ENCODE results near the gene SDF2.
"Not testable (repeated sequence)": the region's sequence is repeated elsewhere in the genome, so short reads cannot be mapped to it uniquely, and the experiment has no call there.

SDF2 gene

DNA sequence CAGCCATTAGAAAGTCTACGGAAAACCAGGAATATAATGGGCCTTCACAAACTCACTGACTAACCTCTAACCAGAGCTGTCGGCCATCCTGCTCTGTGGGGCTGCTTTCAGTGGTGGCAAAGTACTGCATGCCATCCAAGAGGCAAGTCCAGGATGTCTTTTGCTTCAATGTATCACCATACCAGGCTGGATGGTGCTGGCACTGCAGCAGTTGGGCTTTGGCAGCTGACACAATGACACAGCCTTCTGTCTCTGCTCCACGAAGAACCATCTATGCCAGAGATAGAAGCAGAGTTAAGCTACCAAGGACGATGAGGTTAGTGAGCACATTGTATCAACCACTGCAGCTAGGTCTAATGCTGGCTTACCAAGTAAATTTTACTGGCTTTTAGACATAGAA lies 38.0 kb downstream of the SDF2 start:
- DNase-seq, result no peak

GRCh38 chr17:28622186-28622585 lies 39.5 kb downstream of the SDF2 start:
- DNase-seq, result no peak

GRCh38 chr17:28620010-28620409 lies 41.7 kb downstream of the SDF2 start:
- DNase-seq, result no peak

DNA sequence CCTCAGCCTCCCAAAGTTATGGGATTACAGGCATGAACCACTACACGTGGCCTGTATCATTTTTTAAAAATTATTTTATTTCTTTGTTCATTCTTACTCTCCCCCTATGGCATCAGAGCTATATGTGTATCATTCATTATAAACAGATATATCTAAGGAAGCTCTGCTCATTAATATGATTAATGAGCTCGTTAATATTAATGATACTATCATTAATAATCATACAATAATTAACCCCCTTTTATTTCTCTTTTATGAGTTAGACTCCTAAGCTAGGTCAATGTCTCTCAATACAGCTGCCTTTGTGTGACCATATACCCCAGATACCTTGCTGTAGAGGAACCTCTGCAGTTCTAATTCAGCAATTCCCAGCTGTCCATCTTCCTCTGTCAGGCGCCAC lies 43.2 kb downstream of the SDF2 start:
- DNase-seq, result no peak

GRCh38 chr17:28616281-28616680 lies 45.4 kb downstream of the SDF2 start:
- DNase-seq, result no peak

- DNase-seq, result no peak
Measured at GRCh38 chr17:28615260-28615940, 46.3 kb downstream of the SDF2 start.

DNA sequence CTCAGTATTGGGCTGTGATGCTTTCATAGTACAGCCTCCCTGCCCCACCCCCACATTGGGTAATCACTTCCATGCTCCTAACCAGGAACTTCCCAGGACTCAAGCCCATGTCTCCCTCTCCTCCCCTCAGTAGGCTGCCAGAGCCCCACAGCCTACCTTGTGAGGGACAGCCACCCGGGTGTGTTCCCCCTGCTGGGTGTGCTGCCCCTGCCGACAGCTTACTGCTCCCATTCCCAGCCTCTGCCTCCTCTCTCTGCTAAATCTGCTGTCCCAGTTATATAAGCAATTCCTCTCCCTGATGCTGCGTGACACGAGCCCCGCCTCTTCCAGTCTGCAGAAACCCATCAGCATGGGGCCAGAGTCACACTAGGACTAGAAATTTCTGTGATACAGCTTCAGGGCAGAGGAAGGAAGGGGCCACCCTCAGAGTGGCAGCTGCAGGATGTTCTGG lies 47.8 kb downstream of the SDF2 start, which contains the start of gene RSKR:
Gene RSKR (minus strand): TSS at position 255 of the 451 bp plus-strand sequence. CDS start 24 bp downstream, at position 231.
- DNase-seq, result no peak

DNA sequence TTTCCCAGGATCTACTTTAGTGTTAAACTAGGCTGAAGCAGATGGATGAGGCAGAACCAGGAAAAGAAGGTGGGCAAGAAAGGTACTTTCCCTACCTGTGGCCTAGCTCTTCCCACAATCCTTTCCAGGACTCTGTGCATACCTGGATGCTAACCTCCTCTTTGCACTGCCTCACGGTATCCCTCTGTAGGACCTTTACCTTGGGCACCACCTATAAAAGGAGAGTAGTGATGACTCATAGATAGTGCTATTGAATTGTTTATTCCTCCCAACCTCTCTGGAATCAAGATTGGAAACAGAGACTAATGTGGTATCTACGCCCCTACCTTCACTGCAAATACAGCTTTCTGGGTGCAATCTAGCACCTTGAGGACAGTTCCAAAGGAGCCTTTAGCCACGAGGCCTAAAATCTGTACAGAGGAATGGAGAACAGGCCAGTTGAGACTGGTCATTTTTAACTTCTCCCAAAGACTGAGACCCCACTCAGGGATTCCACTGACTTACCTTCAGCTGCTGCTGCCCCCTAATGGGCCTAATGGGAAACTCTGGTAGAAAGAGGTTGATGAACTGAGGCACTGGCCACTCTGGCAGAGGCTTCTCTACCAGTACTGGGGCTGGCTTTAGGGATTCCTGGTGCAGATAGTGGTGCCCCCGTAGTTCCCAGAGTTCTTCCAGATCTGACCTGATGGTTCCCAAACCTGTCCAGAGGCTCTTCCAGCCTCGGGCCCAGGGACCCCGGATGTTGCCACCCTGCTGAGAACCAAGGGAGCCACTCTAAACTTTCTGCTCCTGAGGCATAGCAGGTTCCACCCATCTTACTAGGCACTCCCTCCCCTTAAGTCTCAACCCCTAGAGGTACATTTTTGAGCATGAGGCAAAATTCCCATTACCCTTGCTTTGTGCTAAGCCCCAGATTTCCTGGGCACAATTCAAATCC lies 48.5 kb downstream of the SDF2 start:
- DNase-seq, result peak; percentile 45

GRCh38 chr17:28612531-28612930 lies 49.2 kb downstream of the SDF2 start:
- DNase-seq, result no peak

GRCh38 chr17:28610376-28610775 lies 51.3 kb downstream of the SDF2 start:
- no peak for DNase-seq

- not testable (repeated sequence) for DNase-seq
Measured at GRCh38 chr17:28604031-28604430, 57.7 kb downstream of the SDF2 start.

GRCh38 chr17:28599311-28600184 lies 62.2 kb downstream of the SDF2 start:
- DNase-seq, result peak; percentile 92

- peak; percentile 97 for DNase-seq
Measured at GRCh38 chr17:28598799-28599310, 62.9 kb downstream of the SDF2 start, which contains the start of gene SPAG5. Gene SPAG5, minus strand, starts transcription at chr17:28599025. Its CDS starts 79 bp downstream, at chr17:28598946.

DNA sequence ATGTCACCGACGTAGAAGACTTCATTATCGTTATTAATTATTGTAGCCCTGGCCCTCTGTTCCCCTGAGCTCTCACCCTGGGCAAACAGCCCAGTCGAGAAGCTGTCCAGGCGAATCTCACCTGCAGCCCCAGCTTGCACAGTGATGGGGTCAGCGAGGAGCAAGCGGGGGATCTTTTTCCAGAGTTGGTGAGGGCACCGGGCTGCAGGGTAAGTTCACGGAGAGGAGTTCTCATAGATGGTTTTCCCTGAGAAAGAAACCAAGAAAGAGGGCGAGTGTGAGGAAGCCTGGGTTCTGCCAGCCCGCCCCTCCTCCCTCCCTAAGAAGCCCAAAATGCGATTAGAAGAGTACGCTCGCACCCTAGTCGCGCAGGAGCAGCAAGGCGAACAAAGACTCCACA lies 63.3 kb downstream of the SDF2 start:
- DNase-seq, result peak; percentile 12
